Measurements from ENCODE around the gene PPIL4.
A peak's percentile ranks its signal among the peaks of the same experiment; 100 is the strongest.

The PPIL4 gene, protein sequence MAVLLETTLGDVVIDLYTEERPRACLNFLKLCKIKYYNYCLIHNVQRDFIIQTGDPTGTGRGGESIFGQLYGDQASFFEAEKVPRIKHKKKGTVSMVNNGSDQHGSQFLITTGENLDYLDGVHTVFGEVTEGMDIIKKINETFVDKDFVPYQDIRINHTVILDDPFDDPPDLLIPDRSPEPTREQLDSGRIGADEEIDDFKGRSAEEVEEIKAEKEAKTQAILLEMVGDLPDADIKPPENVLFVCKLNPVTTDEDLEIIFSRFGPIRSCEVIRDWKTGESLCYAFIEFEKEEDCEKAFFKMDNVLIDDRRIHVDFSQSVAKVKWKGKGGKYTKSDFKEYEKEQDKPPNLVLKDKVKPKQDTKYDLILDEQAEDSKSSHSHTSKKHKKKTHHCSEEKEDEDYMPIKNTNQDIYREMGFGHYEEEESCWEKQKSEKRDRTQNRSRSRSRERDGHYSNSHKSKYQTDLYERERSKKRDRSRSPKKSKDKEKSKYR

DNA sequence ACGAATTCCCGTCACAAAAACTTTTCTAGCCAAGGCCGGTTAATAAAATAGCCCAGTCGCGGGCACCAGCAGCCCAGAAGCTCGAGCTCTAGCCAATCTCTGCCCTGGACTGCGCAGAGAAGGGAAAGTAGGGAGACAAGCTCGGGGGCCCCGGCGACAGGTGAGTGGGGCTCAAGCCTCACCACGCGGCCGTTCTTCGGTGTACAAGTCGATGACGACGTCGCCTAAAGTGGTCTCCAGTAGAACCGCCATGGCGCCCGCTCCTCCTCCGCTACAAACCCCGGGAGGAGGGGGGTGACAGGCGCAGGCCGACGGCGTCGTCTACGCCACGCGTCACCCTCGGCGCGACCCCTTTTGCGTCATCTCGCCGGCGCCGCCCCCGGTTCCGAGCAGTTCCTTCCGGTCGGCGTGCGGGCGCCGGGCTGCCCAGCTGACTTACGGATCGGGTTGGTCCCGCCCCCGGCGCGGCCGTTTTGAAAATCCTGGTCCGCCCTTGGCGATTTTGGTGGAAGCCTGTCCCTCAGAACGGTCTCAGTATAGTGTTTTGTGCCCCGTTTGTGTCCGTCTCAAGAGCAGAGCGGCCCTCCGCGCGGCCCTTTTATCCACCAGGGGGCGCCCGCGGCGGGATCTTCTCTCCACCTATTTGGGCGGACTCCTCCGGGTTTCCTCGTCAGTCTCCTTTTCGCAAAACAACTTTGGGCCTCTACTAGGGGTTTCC, at the start of gene PPIL4:
PPIL4 (minus strand) TSS at position 290 of the 718 bp plus-strand sequence; CDS start at position 252, 38 bp downstream.
- peak; percentile 94 for DNase-seq (ENCODE audit: low read depth)

DNA sequence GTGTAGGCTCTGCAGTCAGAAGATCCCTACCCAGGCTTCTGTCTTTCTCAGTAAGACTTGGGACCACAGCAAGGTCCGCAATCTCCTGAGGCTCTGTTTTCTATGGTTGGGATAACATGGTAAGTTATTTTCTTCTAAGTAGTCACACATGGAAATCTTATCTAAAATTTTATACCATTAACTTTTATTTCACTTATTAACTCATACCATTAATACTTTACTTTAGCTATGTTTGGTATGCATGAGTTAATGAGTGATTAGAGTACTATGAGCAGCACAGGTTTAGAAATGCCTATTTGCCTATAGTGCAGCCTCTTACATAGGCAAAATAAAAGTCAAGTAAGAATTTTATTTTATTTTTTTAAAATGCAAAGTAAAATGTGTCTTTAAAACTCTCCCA, 47.6 kb upstream of the PPIL4 start:
- DNase-seq (ENCODE audit: low read depth): no peak

DNA sequence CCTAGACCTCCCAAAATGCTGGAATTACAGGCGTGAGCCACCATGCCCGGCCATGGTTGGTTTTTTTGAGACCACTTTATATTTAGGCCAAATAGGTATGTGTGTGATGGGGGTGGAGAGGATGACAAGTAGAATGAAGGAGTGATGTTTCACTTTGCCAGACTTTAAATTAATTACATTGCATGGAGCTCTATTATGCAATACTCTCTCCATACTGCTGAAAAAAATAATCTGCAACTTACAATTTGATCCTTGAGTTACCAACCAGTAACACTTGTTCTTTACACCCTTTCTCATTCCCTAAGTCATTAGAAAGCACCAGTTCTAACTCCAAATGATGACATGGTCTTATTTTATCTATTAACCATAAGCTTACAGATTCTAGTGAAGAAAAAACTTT, 47.1 kb upstream of the PPIL4 start:
- DNase-seq (ENCODE audit: low read depth): no peak

- no peak for DNase-seq (ENCODE audit: low read depth)
These were observed 40.3 kb upstream of the PPIL4 start for GRCh38 chr6:149586149-149586548.

DNA sequence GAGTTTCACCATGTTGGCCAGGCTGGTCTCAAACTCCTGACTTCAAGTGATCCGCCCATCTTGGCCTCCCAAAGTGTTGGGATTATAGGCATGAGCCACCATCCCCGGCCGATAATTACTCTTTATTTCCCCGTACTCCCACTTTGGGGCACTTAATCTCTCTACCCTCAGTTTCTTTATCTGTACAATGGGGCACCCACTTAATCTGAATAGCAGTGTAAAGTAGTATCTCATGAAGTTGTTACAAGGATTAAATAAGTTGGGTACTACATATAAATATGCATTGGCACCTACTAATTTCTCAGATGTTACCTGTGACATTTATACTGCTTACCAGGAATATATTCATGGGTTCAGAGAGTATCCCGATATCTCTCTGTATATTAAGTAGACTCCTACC, 35.5 kb upstream of the PPIL4 start:
- DNase-seq (ENCODE audit: low read depth): no peak

DNA sequence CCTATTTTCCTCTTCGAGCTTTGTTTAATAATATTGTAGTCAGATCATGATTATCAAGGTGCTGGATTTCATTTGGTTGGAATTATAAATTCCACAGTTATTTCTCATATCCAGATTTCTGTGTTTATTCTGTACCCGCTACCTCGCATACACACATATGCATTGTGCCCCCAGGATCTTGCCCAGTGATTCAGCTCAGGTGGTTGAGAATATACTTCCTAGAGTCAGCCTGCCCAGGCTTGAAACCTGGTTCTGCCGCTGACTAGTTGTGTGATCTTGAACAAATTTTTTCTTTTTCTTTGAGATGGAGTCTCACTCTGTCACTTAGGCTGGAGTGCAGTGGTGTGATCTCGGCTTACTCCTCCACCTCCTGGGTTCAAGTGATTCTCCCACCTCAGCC, 35.0 kb upstream of the PPIL4 start:
- no peak for DNase-seq (ENCODE audit: low read depth)

DNA sequence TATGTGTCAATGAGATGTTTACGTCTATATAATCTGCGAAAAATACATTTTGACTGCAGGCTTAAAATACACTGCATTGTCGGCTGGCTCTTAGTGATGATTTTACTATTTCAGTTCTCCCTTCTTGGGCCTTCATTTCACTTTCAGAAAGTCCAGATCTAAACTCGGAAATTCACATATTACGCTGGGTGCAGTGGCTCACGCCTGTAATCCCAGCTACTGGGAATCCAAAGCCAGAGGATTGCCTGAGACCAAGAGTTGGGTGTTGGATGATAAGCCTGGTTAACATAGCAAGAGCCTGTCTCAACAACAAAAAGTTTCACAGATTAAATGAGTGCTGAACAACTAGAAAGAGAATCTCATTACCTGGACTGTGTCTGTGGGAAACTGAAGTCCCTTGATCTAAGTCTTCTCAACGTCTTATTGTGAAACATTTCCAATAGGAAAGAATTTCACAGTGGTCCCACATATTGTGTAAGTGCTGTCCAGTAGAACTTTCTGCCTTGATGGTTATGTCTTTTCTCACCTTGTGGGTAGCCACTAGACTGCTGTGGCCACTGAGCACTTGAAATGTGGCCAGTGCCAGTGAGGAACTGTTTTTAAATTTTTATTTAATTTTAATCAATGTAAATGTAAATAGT, 22.2 kb upstream of the PPIL4 start:
- no peak for DNase-seq (ENCODE audit: low read depth)

GRCh38 chr6:149567194-149567586, 21.3 kb upstream of the PPIL4 start:
- DNase-seq (ENCODE audit: low read depth): no peak

GRCh38 chr6:149566410-149567193, 20.8 kb upstream of the PPIL4 start:
- peak; percentile 32 for DNase-seq (ENCODE audit: low read depth)

DNA sequence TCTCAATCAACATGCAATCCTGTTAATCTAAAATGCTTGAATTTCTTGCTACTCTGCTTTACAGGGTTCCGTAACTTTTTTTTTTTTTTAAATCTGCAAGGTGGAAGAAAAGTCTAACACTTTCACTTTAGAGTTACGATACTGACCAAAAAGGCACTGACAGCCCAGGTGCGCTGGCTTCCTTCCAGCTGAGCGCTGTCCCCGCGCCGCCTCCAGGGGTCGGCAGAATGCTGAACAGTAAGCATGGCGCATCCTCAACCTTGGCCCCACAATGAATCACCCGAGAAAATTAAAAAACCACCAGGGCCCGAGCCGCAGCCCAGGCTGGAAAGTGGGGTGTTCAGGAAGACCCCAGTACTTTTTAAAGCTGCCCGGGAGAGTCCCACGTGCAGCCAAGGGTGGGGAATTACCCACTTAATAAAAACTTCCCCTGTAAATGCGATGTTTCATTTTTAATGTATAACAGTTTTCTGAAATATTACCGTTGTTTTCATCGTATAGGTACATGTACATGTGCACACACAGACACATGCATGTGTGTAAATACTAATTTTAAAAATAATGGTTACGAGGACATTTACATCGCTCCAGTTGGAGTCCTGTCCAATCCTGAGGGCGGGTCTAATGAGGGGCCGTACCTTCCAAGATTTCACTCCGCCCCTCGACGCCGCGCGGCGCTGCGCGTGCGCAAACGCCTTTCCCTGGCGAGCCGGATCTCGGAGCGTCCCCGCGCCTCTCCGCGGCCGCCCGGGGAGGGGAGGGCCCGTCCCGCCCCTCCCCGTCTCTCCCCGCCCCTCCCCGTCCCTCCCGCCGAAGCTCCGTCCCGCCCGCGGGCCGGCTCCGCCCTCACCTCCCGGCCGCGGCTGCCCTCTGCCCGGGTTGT, 19.9 kb upstream of the PPIL4 start, which contains the start of gene GINM1:
GINM1 (plus strand) TSS at position 849 of the 883 bp plus-strand sequence. CDS start 40 bp downstream, outside the sequence.
- peak; percentile 94 for DNase-seq (ENCODE audit: low read depth)

DNA sequence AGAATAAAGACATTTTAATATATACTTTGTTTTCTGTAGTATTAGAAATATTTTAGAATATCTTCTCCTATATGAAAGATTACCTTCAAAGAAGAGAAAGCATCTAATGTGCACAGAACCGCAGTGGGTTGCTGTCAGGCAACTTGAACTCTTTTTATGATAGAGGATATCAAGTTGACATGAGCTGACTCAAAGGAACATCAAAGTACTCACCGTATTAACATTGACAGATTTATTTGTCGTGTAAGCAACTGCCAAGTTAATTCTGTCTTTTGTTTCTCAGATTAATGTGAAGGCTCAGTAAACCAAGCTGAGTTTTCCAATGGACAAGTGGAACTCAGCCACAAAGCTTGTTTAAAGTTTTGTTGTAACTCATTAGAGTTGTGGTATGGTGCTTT, 18.1 kb upstream of the PPIL4 start:
- DNase-seq (ENCODE audit: low read depth): no peak

DNA sequence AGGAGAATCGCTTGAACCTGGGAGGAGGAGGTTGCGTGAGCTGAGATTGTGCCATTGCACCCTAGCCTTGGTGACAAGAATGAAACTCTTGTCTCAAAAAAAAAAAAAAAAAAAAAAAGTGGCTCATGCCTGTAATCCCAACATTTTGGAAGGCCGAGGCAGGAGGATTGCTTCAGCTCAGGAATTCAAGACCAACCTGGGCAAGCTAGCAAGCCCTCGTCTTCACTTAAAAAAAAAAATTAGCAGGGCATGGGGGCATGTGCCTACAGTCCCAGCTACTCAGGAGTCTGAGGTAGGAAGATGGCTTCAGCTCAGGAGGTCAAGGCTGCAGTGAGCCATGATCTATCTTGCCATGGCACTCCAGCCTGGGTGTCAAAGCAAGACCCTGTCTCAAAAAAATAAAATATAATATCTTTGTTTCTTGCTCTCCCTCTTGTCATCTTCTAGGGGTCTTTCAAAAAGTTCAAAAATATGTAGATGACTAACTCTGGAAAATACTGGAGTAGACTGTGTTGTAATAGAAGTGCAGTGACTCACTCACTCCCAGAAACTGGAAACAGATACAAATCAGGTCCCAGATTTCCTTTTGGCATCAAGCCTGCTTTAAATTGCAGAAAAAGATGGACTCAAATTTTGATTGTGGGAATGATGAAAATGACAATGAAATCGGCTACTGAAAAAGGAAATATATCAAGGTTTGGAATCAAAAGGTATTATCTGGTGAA, 17.5 kb upstream of the PPIL4 start:
- DNase-seq (ENCODE audit: low read depth): no peak

DNA sequence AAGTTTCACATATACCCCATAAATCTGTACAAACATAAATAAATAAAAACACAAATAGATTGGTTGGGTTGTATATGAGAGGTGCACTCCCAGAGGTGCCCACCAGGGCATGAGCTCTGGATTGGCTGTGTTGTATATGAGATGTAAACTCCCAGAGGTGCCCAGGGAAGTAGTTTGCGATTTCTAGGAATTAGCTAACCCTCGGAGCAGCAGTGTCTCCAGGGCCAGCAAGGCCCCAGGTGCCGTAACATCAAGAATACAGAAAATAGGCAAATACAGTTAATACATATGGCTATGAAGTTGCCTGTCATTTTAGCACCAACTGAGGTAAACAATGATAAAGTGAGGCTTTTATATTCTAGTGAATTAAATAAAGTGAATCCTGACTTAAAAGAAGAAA, 14.9 kb upstream of the PPIL4 start:
- no peak for DNase-seq (ENCODE audit: low read depth)

DNA sequence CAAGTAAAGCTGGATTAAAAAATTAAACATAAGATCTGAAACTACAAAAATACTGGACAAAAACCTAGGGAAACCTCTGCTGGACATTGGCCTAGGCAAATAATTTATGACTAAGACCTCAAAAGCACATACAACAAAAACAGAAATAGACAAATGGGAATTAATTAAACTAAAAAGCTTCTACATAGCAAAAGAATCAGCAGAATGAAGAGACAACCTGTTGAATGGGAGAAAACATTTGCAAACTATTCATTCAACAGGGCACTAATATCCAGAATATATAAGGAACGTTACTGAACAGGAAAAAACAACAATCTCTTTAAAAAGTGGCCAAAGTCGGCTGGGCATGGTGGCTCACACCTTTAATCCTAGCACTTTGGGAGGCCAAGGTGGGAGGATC, 13.5 kb upstream of the PPIL4 start:
- DNase-seq (ENCODE audit: low read depth): no peak

DNA sequence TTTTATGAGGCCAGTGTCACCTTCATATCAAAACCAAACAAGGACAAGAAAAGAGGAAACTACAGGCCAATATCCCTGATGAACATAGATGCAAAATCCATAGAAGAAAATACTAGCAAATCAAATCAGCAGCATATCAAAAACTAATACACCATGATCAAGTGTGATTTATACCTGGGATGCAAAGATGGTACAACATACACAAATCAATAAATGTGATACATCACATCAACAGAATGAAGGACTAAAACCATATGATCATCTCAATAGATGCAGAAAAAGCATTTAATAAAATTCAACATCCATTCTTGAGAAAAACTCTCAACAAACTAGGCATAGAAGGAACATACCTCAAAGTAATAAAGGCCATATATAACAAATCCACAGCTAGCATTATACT, 12.2 kb upstream of the PPIL4 start:
- DNase-seq (ENCODE audit: low read depth): no peak

GRCh38 chr6:149551920-149552319, 6.1 kb upstream of the PPIL4 start:
- DNase-seq (ENCODE audit: low read depth): no peak

DNA sequence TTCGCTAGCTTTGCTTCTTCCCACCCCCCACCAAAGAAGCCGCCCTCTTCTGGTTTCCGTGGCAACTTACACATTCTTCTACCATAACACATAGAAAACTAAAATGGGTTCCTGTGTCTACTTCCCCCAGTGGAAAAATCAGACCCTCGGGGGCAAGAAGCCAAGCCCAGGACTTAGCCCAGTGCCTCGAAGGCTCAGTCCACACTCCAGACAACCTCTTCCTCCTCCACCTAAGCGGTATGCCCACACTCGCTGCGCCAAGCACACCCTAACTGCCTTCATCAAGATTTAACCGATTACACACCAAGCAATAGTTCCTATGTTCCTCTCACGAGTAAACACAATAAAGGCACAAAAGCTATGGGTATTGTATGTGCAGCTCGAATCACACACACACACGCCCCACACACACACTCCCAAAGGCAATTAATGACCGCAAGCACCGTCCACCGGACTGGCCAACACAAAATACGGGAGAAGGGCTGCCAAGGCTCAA, 537 bp downstream of the PPIL4 start:
- DNase-seq (ENCODE audit: low read depth): no peak

- no peak for DNase-seq (ENCODE audit: low read depth)
These were observed 1.1 kb downstream of the PPIL4 start for GRCh38 chr6:149544646-149545257.

DNA sequence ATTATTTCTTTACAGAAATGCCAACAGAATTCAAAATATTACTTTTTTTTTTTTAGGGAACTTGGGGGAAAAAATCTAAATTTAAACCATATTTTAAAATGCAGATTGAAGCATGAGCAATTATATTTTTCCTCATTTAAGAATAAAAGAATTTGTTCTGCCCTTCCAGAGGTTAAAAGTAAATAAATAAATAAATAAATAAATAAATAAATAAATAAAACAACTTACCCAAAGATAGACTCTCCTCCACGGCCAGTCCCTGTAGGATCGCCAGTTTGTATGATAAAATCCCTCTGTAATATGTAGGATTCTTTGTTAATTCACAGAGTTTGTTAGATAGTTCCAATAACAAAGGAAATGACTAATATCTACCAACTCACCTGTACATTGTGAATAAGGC, 4.7 kb downstream of the PPIL4 start:
- DNase-seq (ENCODE audit: low read depth): no peak

- DNase-seq (ENCODE audit: low read depth): no peak
These were observed 11.1 kb downstream of the PPIL4 start for GRCh38 chr6:149534742-149535141.
